CD4-positive, alpha-beta T cell treated with Interleukin-12 subunit alpha and Interleukin-12 subunit beta, for 1 hour (primary cell): ENCODE data around the gene POLH.
"Not testable (repeated sequence)": the region's sequence is repeated elsewhere in the genome, so short reads cannot be mapped to it uniquely, and the experiment has no call there.

Source experiments
- DNase-seq: peaks from one replicate; pipeline ENCODE4 v3.0.0-alpha.2; 2020

Gene POLH

DNA sequence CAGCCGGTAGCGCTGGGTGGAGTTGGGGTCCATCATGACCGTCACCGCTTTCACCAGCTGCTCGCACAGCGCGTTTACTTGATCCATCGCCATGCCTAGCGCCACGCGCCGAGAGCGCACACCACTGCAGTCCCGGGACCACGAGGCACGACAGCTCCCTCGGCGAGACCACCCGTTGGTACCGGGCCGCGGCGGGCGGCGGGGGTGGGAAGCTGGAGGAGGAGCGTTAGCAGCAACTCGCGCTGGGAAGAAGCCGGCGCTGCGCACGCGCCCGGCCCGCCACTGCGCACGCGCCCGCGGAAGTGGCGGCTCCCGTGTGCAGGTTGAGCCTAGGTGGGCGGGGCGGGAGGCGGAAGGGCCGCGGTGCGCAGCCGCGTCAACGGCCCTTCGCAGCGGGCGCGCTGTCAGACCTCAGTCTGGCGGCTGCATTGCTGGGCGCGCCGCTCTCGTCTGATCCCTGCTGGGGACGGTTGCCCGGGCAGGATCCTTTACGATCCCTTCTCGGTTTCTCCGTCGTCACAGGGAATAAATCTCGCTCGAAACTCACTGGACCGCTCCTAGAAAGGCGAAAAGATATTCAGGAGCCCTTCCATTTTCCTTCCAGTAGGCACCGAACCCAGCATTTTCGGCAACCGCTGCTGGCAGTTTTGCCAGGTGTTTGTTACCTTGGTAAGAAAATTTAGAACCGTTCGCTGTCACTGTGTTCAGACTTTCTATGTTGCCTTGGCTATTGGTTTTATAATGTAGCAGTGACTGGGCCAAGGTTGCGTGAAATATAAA lies at the start of gene POLH, which contains the start of gene XPO5:
Gene POLH, plus strand, starts transcription at position 414 of the 780 bp plus-strand sequence. CDS start 6,135 bp downstream, outside the sequence.
Gene XPO5, minus strand, starts transcription at position 267 of the 780 bp plus-strand sequence. Its CDS starts 174 bp downstream, at position 93.
- DNase-seq = peak; percentile 93

DNA sequence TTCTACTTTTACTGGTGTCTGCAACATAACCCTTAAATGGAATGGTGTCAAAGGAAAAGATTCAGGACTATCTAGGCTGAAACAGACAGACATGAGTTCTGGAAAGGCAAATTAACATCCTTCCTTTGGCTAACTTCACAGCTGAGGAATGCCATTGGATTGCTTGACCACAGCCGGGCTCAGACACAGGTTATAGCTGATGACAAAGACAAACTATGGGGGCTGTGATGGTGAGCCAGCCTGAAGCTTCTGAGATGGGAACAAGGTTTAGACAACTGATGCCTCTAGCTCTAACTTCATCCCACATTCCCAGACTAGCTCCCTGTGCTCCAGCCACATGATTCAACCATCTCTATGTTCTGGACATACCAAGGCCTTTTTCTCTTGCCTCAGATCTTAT lies 43.8 kb upstream of the POLH start:
- no peak for DNase-seq

DNA sequence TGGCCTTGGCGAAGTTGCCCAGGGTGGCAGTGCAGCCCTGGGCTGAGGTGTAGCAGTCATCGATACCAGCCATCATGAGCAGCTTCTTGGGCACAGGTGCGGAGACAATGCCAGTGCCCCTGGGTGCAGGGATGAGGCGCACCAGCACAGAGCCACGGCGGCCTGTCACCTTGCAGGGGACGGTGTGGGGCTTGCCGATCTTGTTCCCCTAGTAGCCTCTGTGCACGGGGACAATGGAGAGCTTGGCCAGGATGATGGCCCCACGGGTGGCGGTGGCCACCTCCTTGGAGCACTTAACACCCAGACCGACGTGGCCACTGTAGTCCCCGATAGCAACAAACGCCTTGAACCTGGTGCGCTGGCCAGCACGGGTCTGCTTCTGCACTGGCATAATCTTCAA lies 37.0 kb upstream of the POLH start:
- not testable (repeated sequence) for DNase-seq

DNA sequence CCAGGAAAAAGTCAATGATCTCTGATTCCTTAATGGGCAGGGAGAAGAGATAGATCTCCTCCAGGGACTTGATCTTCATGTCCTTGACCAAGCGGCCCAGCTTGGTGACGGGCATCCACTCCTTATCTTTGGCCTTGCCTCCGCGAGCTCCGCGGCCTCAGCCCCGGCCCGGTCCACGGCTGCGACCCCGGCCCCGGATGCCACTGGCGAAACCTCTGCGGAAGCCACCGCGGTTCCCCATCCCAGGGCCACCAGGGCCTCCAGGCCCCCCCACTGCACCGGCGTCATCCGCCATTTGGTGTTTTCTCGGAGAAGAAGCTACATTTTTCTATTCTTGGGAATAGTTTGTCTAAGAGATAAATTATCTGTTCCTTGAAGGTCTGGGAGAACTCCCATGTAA lies 36.6 kb upstream of the POLH start:
- not testable (repeated sequence) for DNase-seq

- DNase-seq = no peak
Observed at GRCh38 chr6:43540507-43540906, 35.5 kb upstream of the POLH start.

- DNase-seq = no peak
Observed at GRCh38 chr6:43541774-43542471, 34.1 kb upstream of the POLH start.

DNA sequence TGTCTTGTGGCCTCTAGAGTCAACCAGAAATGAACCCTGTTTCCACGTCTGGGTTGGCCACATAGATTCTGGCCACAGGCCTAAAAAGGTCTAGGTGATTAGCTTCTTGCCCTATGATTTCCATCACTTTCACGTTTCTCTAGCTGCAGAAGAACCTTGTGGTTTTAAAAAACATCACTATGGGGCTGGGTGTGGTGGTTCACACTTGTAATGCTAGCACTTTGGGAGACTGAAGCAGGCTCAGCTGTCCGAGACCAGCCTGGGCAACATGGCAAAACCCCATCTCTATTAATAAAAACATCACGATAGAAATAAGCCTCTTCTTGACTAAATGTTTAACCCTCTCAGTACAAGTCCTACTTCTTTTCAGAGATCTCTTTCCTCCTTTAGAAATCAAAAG lies 31.5 kb upstream of the POLH start:
- no peak for DNase-seq

GRCh38 chr6:43547222-43547621 lies 28.8 kb upstream of the POLH start:
- DNase-seq = no peak

DNA sequence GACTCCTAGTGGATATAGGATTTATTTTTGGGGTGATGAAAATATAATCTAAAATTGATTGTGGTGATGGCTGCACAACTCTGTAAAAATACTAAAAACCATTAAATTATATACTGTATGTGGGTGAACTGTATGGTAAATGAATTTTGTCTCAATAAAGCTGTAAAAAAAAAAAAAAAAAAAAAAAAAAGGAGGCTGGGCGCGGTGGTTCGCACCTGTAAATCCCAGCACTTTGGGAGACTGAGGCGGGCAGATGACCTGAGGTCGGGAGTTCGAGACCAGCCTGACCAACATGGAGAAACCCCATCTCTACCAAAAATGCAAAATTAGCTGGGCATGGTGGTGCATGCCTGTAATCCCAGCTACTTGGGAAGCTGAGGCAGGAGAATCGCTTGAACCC lies 18.4 kb upstream of the POLH start:
- DNase-seq = not testable (repeated sequence)

DNA sequence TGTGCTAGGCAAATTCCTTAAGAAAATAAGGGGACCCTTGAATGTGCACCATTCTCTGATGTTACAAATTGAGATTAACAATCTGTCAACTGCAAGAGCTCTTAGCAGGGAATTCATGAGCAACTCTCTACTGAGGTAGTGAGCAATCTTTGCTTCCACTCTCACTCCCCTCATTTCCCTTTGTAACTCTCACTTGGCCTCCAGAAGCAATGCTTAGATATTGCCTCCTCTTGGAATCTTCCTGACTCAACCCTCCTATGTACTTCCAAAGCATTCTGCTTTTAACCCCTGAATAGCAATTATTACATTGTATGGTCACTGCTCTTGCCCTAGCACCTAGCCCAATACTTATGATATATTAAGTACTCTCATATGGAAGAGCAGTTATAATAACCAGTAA lies 16.7 kb upstream of the POLH start:
- no peak for DNase-seq

DNA sequence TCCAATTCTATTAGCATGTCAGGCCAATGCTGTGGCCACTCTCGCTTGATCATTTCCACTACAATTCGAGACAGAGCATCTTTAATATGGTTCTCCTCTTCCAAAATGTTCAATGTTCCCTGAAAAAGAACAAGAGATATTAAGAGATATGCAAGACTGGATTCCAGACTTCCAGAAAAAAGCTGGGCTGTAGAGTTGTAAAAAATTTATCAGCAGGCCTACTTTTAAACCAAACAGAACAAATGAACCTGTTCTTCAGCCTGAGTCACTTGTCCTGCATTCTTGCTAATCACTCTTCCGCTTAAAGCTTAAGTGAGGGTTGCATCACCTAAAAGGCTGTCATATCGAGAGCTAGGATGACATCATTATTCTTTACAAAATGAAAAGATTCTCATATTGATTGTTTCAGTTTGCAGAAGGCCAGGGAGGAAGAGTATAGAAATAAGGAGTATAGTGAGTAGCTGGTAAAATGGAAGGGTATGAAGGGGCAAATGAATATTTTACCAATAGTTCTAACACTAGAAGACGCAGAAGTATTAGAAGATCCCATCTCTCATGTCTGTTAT lies 5.0 kb upstream of the POLH start:
- DNase-seq = no peak

DNA sequence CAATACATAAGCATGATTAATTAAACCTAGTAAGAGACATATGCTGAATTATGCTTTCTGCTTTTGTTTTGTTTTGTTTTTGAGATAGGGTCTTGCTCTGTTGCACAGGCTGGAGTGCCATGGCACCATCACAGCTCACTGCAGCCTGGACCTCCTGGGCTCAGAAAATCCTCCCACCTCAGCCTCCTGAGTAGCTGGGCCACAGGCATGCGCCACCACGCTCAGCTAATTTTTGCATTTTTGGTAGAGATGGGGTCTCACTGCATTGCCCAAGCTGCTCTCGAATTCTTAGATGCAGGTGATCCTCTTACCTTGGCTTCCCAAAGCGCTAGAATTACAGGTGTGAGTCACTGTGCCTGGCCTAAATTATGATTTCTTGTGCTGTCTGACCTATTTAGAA lies 4.0 kb upstream of the POLH start:
- DNase-seq = no peak

GRCh38 chr6:43575105-43575771 lies 747 bp upstream of the POLH start:
- DNase-seq = no peak

DNA sequence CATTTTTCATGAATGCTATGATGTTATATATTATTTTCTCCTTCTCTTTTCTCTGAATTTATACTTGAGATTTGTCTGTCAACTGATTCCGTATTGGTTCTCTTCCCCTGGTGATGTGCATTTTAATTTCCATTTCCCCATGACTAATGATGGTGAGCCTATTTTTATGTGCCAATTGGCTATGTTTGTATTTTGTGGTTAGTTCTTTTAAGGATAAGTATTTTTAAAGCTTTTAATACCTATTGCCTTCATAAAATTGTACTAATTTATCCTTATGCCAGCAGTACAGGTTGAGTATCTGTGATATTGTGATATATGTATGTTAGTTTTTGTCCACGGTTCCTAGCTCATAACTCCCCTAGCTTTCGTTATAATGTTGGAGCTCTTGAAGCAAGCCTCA lies 2.8 kb downstream of the POLH start:
- no peak for DNase-seq

- no peak for DNase-seq
Observed at GRCh38 chr6:43579171-43579570, 3.2 kb downstream of the POLH start.

GRCh38 chr6:43582911-43583310 lies 6.9 kb downstream of the POLH start:
- no peak for DNase-seq

DNA sequence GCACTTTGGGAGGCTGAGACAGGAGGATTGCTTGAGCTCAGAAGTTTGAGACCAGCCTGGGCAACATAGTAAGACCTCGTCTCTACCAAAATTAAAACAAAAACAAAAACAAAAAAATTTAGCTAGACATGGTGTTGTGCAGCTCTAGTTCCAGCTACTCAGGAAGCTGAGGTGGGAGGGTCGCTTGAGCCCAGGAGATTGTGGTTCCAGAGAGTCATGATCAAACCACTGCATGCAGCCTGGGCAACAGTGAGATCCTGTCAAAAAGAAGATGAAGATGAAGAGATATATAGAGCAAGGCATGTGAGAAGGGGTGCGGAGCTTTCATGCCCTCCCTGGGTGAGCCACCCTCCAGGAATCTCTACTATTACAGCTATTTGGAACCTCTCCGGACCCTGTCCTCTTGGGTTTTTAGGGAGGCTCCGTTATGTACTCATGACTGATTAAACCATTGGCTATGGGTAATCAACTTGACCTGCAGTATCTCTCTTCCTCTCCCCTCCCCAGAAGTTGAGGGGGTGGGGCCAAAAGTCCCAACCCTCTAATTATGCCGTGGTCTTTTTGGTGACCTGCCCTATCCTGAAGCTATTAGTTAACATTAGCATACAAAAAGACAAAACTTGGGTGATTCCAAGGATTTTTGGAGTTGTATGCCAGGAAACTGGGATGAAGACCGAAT lies 9.0 kb downstream of the POLH start:
- peak; percentile 36 for DNase-seq

GRCh38 chr6:43588194-43588593 lies 12.2 kb downstream of the POLH start:
- no peak for DNase-seq

GRCh38 chr6:43589564-43589963 lies 13.6 kb downstream of the POLH start:
- DNase-seq = not testable (repeated sequence)

GRCh38 chr6:43593938-43594337 lies 18.0 kb downstream of the POLH start:
- DNase-seq = no peak

DNA sequence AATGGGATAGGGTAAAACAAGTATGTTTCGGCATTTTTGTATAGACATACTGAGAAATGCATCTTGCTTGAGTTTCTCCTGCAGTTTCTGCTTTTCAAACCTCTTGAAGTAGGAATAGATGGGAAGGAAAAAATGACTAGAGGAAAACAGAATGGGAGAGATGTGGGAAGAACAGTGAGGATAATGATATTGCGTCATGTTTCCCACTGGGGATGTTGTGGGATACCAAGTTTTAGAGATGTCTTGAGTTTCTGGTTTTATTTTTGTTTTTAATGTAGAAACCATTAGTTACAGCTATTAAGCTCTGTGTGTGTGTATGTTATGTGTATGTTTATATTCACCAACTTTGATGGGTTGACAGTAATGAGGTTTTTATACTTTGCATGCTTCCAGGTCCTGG lies 24.6 kb downstream of the POLH start:
- no peak for DNase-seq

DNA sequence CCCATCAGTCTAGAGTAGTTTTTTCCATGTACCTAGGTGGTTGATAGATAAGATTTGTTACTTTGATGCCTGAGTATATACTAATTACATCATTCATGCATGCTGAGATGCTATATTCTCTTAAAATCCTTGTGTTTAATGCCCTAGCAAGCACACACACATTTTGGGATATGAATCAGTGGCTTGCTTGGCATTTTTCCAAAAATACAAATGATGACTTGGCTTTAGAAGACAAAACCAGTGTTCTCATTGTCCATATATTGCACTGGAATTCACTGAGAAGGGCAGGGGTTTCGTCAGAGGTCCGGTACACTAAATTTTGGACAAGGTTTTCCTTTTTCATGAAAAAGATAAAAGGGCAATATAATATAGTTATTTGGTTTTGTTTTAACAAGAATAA lies 28.2 kb downstream of the POLH start:
- DNase-seq = no peak

DNA sequence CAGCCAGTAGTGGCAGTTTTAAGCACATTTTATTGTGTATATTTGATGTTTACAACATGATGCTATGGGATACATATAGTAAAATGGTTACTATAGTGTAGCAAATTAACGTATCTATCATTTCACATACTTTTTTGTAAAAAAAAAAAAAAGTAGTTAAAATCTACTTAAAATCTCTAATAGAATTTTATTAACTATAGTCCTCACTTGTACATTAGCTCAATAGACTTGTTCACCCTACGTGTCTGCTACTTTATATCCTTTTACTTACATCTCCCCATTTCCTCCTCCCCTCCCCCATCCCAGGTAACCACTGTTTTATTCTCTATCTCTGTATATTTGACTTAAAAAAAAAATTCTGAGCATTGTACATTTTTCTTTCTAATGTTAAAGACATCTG lies 30.0 kb downstream of the POLH start:
- DNase-seq = no peak
